ENCODE data around the gene LSR. TPM values are rescaled to one million over a fixed set of nuclear protein-coding genes. Genes with fewer than 3 reads are reported as not detected.

The LSR gene
- total and polyA plus RNA-seq, 2 donors (not counting 1 experiment from before 2014, with no cell fraction given), result 37.2 to 45.3 TPM

- ChIA-PET POLR2A (interaction anchor here (1.4 to 1.6 kb wide), 2 partner anchors 16 to 40 kb away, joined by 4 read pairs; partner anchors contain the start of gene FFAR1), CTCF (interaction anchor here (0.6 to 5.0 kb wide), 10 partner anchors 9 to 184 kb away, joined by 3 to 35 read pairs (median 4); no protein-coding TSS in a partner anchor)
- TF ChIP-seq CTCF (IDR thresholded peaks at IDR 0.05) (no peak), EZH2 (IDR thresholded peaks at IDR 0.05; ENCODE audit: borderline replicate concordance, insufficient read depth, low read depth, low read length, poor library complexity, severe bottlenecking) (no peak)
- no peaks in the 10 kb centered on the region for H3K27me3 Mint-ChIP-seq
- Histone ChIP-seq H3K9me3 (ENCODE audit: control extremely low read depth in 1 of 3, control insufficient read depth in 2 of 3, insufficient read depth in 1 of 3, low read length in 2 of 3) (no peaks in the 10 kb centered on the region), H3K4me3 (ENCODE audit: control extremely low read depth in 1 of 5, extremely low read depth in 1 of 5, insufficient read depth in 1 of 5, low read depth in 2 of 5, low read length in 4 of 5) (no peak overlapping the region), H4K20me1 (ENCODE audit: control insufficient read depth, insufficient read depth, low read length, poor library complexity, severe bottlenecking) (no peaks in the 10 kb centered on the region), H3K27ac (ENCODE audit: low read length in 2 of 2) (no peak overlapping the region), H2AFZ (ENCODE audit: insufficient read depth, low read depth, low read length, poor library complexity, severe bottlenecking) (no peak overlapping the region), H3K4me2 (replicated peaks; ENCODE audit: low read depth, low read length, poor library complexity, severe bottlenecking) (peak overlapping the region; percentile 47), H3K4me1 (ENCODE audit: control insufficient read depth in 2 of 2, insufficient read depth in 2 of 2, low read length in 2 of 2) (peaks cover 21 to 48% of the 10 kb centered on the region in 2 donors), H3K9ac (ENCODE audit: low read length) (no peak overlapping the region), H3K79me2 (ENCODE audit: control insufficient read depth, insufficient read depth, low read length) (peaks cover 39% of the 10 kb centered on the region), H3K27me3 (replicated peaks in 1 of 4; ENCODE audit: control extremely low read depth in 1 of 4, control insufficient read depth in 3 of 4, insufficient read depth in 4 of 4, low read length in 3 of 4) (no peaks in the 10 kb centered on the region), H3K36me3 (replicated peaks in 1 of 2; ENCODE audit: control extremely low read depth in 1 of 2, control insufficient read depth in 1 of 2, extremely low read depth in 1 of 2, insufficient read depth in 2 of 2, low read length in 1 of 2) (no peaks in the 10 kb centered on the region)
- ATAC-seq (ENCODE audit: low read depth) (no peak), DNase-seq (no peak)
- no peaks in the 10 kb centered on the region for H3K9me3 Mint-ChIP-seq (ENCODE audit: insufficient read depth)
- no peak overlapping the region for H3K4me3 Mint-ChIP-seq
- H3K27ac Mint-ChIP-seq, result no peak overlapping the region
- H3K4me1 Mint-ChIP-seq, result peaks cover 45% of the 10 kb centered on the region
- WGBS (ENCODE audit: insufficient coverage), result 81% methylated on average over 10 of the region's 10 CpGs
- intact Hi-C loops (cut with micrococcal nuclease), result loop anchor here (2.0 kb wide), 1 partner anchor 45 kb away; no protein-coding TSS in a partner anchor
Observed at GRCh38 chr19:35307931-35308330, 59.1 kb downstream of the LSR start.

- no peaks in the 10 kb centered on the region for H4K20me1 ChIP-seq (ENCODE audit: control insufficient read depth, insufficient read depth, low read length, poor library complexity, severe bottlenecking)
- peaks cover 29 to 57% of the 10 kb centered on the region in 2 donors for H3K4me1 ChIP-seq (ENCODE audit: control insufficient read depth in 2 of 2, insufficient read depth in 2 of 2, low read length in 2 of 2)
- peaks cover 44% of the 10 kb centered on the region for H3K4me1 Mint-ChIP-seq
- no peaks in the 10 kb centered on the region for H3K9me3 ChIP-seq (ENCODE audit: control extremely low read depth in 1 of 3, control insufficient read depth in 2 of 3, insufficient read depth in 1 of 3, low read length in 2 of 3)
- H3K9me3 Mint-ChIP-seq (ENCODE audit: insufficient read depth), result no peaks in the 10 kb centered on the region
- ATAC-seq (ENCODE audit: low read depth) (no peak), DNase-seq (no peak)
- WGBS (ENCODE audit: insufficient coverage), result 94% methylated on average over 7 of the region's 7 CpGs
- H3K27ac Mint-ChIP-seq, result peak overlapping the region; percentile 23
- no peak overlapping the region for H3K27ac ChIP-seq (ENCODE audit: low read length in 2 of 2)
- no peaks in the 10 kb centered on the region for H3K27me3 ChIP-seq (replicated peaks in 1 of 4; ENCODE audit: control extremely low read depth in 1 of 4, control insufficient read depth in 3 of 4, insufficient read depth in 4 of 4, low read length in 3 of 4)
- intact Hi-C loops (cut with micrococcal nuclease), result no loop called here
- POLR2A ChIA-PET, result interaction anchor here (1.4 kb wide), 1 partner anchor 39 kb away, joined by 4 read pairs; the partner anchor contains the start of gene FFAR1
- TF ChIP-seq EZH2 (IDR thresholded peaks at IDR 0.05; ENCODE audit: borderline replicate concordance, insufficient read depth, low read depth, low read length, poor library complexity, severe bottlenecking) (no peak), CTCF (IDR thresholded peaks at IDR 0.05) (no peak)
- no peak overlapping the region for H2AFZ ChIP-seq (ENCODE audit: insufficient read depth, low read depth, low read length, poor library complexity, severe bottlenecking)
- no peak overlapping the region for H3K4me3 ChIP-seq (ENCODE audit: control extremely low read depth in 1 of 5, extremely low read depth in 1 of 5, insufficient read depth in 1 of 5, low read depth in 2 of 5, low read length in 4 of 5)
- no peaks in the 10 kb centered on the region for H3K27me3 Mint-ChIP-seq
- CTCF ChIA-PET, result interaction anchor here (0.7 to 5.0 kb wide), 4 partner anchors 12 to 44 kb away, joined by 3 to 35 read pairs (median 8); no protein-coding TSS in a partner anchor
- no peak overlapping the region for H3K4me3 Mint-ChIP-seq
- no peaks in the 10 kb centered on the region for H3K36me3 ChIP-seq (replicated peaks in 1 of 2; ENCODE audit: control extremely low read depth in 1 of 2, control insufficient read depth in 1 of 2, extremely low read depth in 1 of 2, insufficient read depth in 2 of 2, low read length in 1 of 2)
- no peak overlapping the region for H3K4me2 ChIP-seq (replicated peaks; ENCODE audit: low read depth, low read length, poor library complexity, severe bottlenecking)
- peaks cover 47% of the 10 kb centered on the region for H3K79me2 ChIP-seq (ENCODE audit: control insufficient read depth, insufficient read depth, low read length)
- H3K9ac ChIP-seq (ENCODE audit: low read length), result no peak overlapping the region
Observed at GRCh38 chr19:35308910-35309309, 60.1 kb downstream of the LSR start.
